Body of pancreas (tissue), 4 donors: ENCODE measurements around the gene GAL. TPM values are rescaled to one million over a fixed set of nuclear protein-coding genes. Genes with fewer than 3 reads are reported as not detected.

Source experiments
- ATAC-seq: fragments of 150-250 bp; one replicate; pipeline ENCODE4 v1.9.1; 2016
- DNase-seq, 4 donors: peaks; one replicate each; pipeline ENCODE4 v3.0.0-alpha.2; 2019
- H3K27ac ChIP-seq, 4 donors: fragments of 200-600 bp; sonication (generic); 1 replicate in 3 of 4; 2 replicates in 1 of 4; pipeline versions ENCODE4 v1.5.1 to v1.6.1; 2016 to 2019; ENCODE audit warnings: mild to moderate bottlenecking in 1 of 4, mixed read lengths in 1 of 4, moderate library complexity in 1 of 4
- H3K27me3 ChIP-seq, 2 donors: fragments of 200-600 bp; sonication (generic); one replicate each; pipeline ENCODE4 v1.6.0; 2016; ENCODE audit warnings: mild to moderate bottlenecking in 1 of 2
- H3K36me3 ChIP-seq, 2 donors: fragments of 200-600 bp; sonication (generic); replicated peaks in 1 of 2; 2 replicates each; pipeline ENCODE4 v1.5.1; 2016; ENCODE audit warnings: low read depth in 2 of 2; ENCODE audit not compliant: insufficient read depth in 1 of 2
- H3K4me1 ChIP-seq: fragments of 200-600 bp; sonication (generic); one replicate; pipeline ENCODE4 v1.6.0; 2016
- H3K4me3 ChIP-seq, 2 donors: fragments of 200-600 bp; sonication (generic); 1 replicate in 1 of 2; 2 replicates in 1 of 2; pipeline ENCODE4 v1.5.1; 2016 to 2019
- H3K9me3 ChIP-seq, 3 donors: fragments of 200-600 bp; sonication (generic); 1 replicate in 2 of 3; 2 replicates in 1 of 3; pipeline ENCODE4 v1.5.1; 2016
- POLR2A ChIP-seq, 3 donors: fragments of 450-650 bp; IDR thresholded peaks; one replicate each; pipeline ENCODE4 v1.6.1; 2016; ENCODE audit warnings: antibody characterized with exemption in 3 of 3, mild to moderate bottlenecking in 2 of 3
- WGBS, 2 donors: methylation state at CpG; one replicate each; pipeline ENCODE4 v1.1.5; 2017; 5-methylcytosine and 5-hydroxymethylcytosine counted together
- intact Hi-C: fragments of 100-400 bp; cut with DNase I; formaldehyde crosslinking; loops from one replicate; pipeline ENCODE4 v1.15.1; 2023
- total RNA-seq, 2 donors: library from RNA; depleted of rRNA; stranded (reverse); fragments of >200 nt; gene quantifications; one replicate each; pipeline ENCODE4 v1.1.0, GENCODE V29; 2016
- TF ChIP-seq, protein P1 (sequence below), 7 experiments: fragments of 450-650 bp in 4 of 7; fragments of 200-600 bp in 3 of 7; sonication (generic) in 3 of 7; IDR thresholded peaks; one replicate each; pipeline ENCODE4 v1.5.1; 2016 to 2019; ENCODE audit warnings: antibody characterized with exemption in 7 of 7

The GAL gene
- total RNA-seq, 2 donors from 2014 or later, result 3.4 to 5.9 TPM

DNA sequence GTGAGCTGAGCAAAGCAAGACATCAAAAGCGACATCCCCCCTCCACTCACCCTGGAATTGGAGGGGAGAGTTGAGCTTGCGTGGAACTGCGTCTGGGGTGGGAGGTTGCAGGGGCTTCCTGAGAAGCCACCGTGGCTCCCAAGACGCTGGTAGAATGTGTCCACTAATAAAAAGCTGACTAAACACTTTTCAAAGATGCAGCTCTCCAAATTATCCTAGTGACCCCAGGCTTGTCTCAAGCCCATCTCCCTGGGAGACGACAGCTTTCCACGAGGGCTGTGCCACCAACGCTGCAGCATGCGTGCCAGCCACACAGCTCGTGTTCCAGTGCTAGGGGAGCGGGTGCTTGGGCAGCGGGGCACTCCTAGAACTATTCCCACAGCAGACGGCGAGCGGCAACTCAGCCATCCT lies 6.3 kb upstream of the GAL start:
- Histone ChIP-seq H3K27me3 (no peaks in the 10 kb centered on the region), H3K27ac (no peak overlapping the region), H3K4me1 (no peaks in the 10 kb centered on the region), H3K36me3 (no peaks in the 10 kb centered on the region), H3K4me3 (no peak overlapping the region), H3K9me3 (no peaks in the 10 kb centered on the region)
- intact Hi-C loops, result no loop called here
- DNase-seq, result no peak
- no peak for TF ChIP-seq POLR2A (IDR thresholded peaks at IDR 0.05)
- TF ChIP-seq, protein P1, sequence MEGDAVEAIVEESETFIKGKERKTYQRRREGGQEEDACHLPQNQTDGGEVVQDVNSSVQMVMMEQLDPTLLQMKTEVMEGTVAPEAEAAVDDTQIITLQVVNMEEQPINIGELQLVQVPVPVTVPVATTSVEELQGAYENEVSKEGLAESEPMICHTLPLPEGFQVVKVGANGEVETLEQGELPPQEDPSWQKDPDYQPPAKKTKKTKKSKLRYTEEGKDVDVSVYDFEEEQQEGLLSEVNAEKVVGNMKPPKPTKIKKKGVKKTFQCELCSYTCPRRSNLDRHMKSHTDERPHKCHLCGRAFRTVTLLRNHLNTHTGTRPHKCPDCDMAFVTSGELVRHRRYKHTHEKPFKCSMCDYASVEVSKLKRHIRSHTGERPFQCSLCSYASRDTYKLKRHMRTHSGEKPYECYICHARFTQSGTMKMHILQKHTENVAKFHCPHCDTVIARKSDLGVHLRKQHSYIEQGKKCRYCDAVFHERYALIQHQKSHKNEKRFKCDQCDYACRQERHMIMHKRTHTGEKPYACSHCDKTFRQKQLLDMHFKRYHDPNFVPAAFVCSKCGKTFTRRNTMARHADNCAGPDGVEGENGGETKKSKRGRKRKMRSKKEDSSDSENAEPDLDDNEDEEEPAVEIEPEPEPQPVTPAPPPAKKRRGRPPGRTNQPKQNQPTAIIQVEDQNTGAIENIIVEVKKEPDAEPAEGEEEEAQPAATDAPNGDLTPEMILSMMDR (IDR thresholded peaks at IDR 0.05), result no peak
- 77 to 79% methylated on average over 10 to 15 of the region's 15 CpGs for WGBS, 2 donors
- ATAC-seq, result no peak

GRCh38 chr11:68680541-68681231 lies 3.7 kb upstream of the GAL start:
- H3K9me3 ChIP-seq, result no peaks in the 10 kb centered on the region
- H3K4me1 ChIP-seq, result peaks cover 14% of the 10 kb centered on the region
- TF ChIP-seq, protein P1 (IDR thresholded peaks at IDR 0.05), result no peak
- TF ChIP-seq POLR2A (IDR thresholded peaks at IDR 0.05), result no peak
- H3K4me3 ChIP-seq, result no peak overlapping the region
- 84 to 89% methylated on average over 12 to 17 of the region's 17 CpGs for WGBS, 2 donors
- peaks cover 0 to 16% of the 10 kb centered on the region in 2 donors for H3K27me3 ChIP-seq
- ATAC-seq (no peak), DNase-seq (no peak)
- no peaks in the 10 kb centered on the region for H3K36me3 ChIP-seq
- intact Hi-C loops, result no loop called here
- no peak overlapping the region for H3K27ac ChIP-seq

DNA sequence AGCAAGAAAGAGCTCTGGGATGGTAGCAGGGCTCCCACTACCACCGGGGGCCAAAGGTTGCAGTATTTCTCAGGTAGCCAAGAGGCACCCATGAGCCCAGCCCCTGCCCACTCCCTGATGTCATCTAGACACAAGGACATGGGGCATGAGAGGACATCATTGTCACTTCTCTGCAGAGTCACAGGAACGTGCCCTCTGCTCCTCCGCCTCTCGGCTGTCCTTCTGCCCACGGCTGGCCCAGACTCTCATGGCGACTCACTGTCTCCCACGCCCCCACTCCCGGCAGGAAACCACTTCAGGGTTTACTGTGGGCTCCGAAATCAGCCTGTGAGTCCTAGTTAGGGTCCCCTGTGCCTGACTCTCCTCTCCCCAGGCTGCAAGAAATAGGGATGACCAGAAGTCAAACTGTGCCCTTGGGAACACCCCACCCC lies 1.8 kb upstream of the GAL start:
- Histone ChIP-seq H3K27me3 (peaks cover 0 to 16% of the 10 kb centered on the region in 2 donors), H3K36me3 (no peaks in the 10 kb centered on the region), H3K27ac (no peak overlapping the region), H3K4me1 (peaks cover 14% of the 10 kb centered on the region), H3K9me3 (no peaks in the 10 kb centered on the region), H3K4me3 (no peak overlapping the region)
- 75 to 76% methylated on average over 9 of the region's 9 CpGs for WGBS, 2 donors
- ATAC-seq, result no peak
- no peak for TF ChIP-seq POLR2A (IDR thresholded peaks at IDR 0.05)
- TF ChIP-seq, protein P1 (IDR thresholded peaks at IDR 0.05), result no peak
- intact Hi-C loops, result no loop called here
- no peak for DNase-seq

GRCh38 chr11:68683121-68683520 lies 1.2 kb upstream of the GAL start:
- 68 to 80% methylated on average over 7 of the region's 7 CpGs for WGBS, 2 donors
- no peak overlapping the region for H3K4me3 ChIP-seq
- intact Hi-C loops, result no loop called here
- H3K27ac ChIP-seq, result no peak overlapping the region
- no peak for TF ChIP-seq POLR2A (IDR thresholded peaks at IDR 0.05)
- TF ChIP-seq, protein P1 (IDR thresholded peaks at IDR 0.05), result no peak
- H3K4me1 ChIP-seq, result peaks cover 14% of the 10 kb centered on the region
- H3K27me3 ChIP-seq, result peaks cover 0 to 16% of the 10 kb centered on the region in 2 donors
- H3K9me3 ChIP-seq, result no peaks in the 10 kb centered on the region
- ATAC-seq, result no peak
- no peak for DNase-seq
- no peaks in the 10 kb centered on the region for H3K36me3 ChIP-seq
